K562 (cell line): ENCODE measurements around the gene FASTK. TPM values are rescaled to one million over a fixed set of nuclear protein-coding genes. Genes with fewer than 3 reads are reported as not detected.

Experiments
- FOXP1 ChIP-seq: sonication (generic); formaldehyde crosslinking; IDR thresholded peaks from 2 replicates; pipeline ENCODE4 v1.8.0; 2022; ENCODE audit warnings: mild to moderate bottlenecking, missing genetic modification reagents
- MLX ChIP-seq, 2 experiments: fragments of 450-650 bp in 1 of 2; sonication (generic) in 1 of 2; formaldehyde crosslinking; conservative IDR thresholded peaks; 2 replicates each; pipeline versions ENCODE4 v1.4.0 to v1.8.1; 2020 to 2022; ENCODE audit warnings: mild to moderate bottlenecking in 1 of 2, missing genetic modification reagents in 1 of 2
- RB1 ChIP-seq: fragments of 450-650 bp; IDR thresholded peaks from 2 replicates; pipeline ENCODE4 v1.6.1; 2017; ENCODE audit warnings: low read depth, mild to moderate bottlenecking
- RBM22 ChIP-seq: fragments of 200-400 bp; formaldehyde crosslinking; IDR thresholded peaks from 2 replicates; pipeline ENCODE4 v1.6.1; 2018; ENCODE audit warnings: low read length, low read depth; ENCODE audit not compliant: poor library complexity, severe bottlenecking
- RUNX1 ChIP-seq: sonication (generic); IDR thresholded peaks from 2 replicates; pipeline ENCODE4 v1.6.1; 2016; ENCODE audit warnings: antibody characterized with exemption, low read depth
- TCF7 ChIP-seq: sonication (generic); IDR thresholded peaks from 2 replicates; pipeline ENCODE4 v1.6.1; 2016; ENCODE audit warnings: antibody characterized with exemption, borderline replicate concordance
- TEAD1 ChIP-seq, 2 experiments: fragments of 450-650 bp in 1 of 2; sonication (generic) in 1 of 2; formaldehyde crosslinking; IDR thresholded peaks; 2 replicates each; pipeline versions ENCODE4 v1.4.0 to v1.8.0; 2020 to 2022; ENCODE audit warnings: mild to moderate bottlenecking in 2 of 2, missing genetic modification reagents in 1 of 2
- ZSCAN32 ChIP-seq: fragments of 450-650 bp; formaldehyde crosslinking; IDR thresholded peaks from 2 replicates; pipeline ENCODE4 v1.4.0; 2020; ENCODE audit warnings: mild to moderate bottlenecking, moderate library complexity
- polyA plus RNA-seq, 8 experiments: library from polyadenylated mRNA; depleted of rRNA in 4 of 8; stranded (reverse) in 5 of 8; unstranded in 3 of 8; fragments of >200 nt; fragmentation: Nextera tagmentation in 2 of 8; fragmentation: Illumina TruSeq in 1 of 8; extraction: Ambion mirVana in 2 of 8; extraction: Trizol in 1 of 8; gene quantifications; 2 replicates each; pipeline versions ENCODE4 v1.2.1 to v1.2.3, GENCODE V29; 2011 to 2014; ENCODE audit warnings: inconsistent platforms in 1 of 8, missing spikeins in 1 of 8
- total RNA-seq, 7 experiments: library from RNA; depleted of rRNA in 6 of 7; stranded (reverse); fragments of >200 nt in 6 of 7; fragmentation: Illumina TruSeq in 2 of 7; extraction: Trizol in 2 of 7; gene quantifications; 2 replicates each; pipeline versions ENCODE4 v1.2.1 to v1.2.3, GENCODE V29; 2011 to 2021; ENCODE audit warnings: low replicate concordance in 1 of 7
- TF ChIP-seq, protein P1 (sequence below): fragments of 450-650 bp; IDR thresholded peaks from 2 replicates; pipeline ENCODE4 v1.6.1; 2016; ENCODE audit warnings: mild to moderate bottlenecking, moderate library complexity
- TF ChIP-seq, protein P2 (sequence below): sonication (generic); formaldehyde crosslinking; IDR thresholded peaks from 2 replicates; pipeline ENCODE4 v1.9.0; 2022; ENCODE audit warnings: mild to moderate bottlenecking, missing genetic modification reagents
- TF ChIP-seq, protein P3 (sequence below): fragments of 450-650 bp; IDR thresholded peaks from 2 replicates; pipeline ENCODE4 v1.6.1; 2014; ENCODE audit warnings: low read depth, mild to moderate bottlenecking, moderate library complexity, borderline replicate concordance

The FASTK gene
- total and polyA plus RNA-seq, 9 of the 15 experiments (the other 6 are each of a cell fraction or from before 2014, with no cell fraction given) = 0.51 to 150 (median 48.2) TPM

DNA sequence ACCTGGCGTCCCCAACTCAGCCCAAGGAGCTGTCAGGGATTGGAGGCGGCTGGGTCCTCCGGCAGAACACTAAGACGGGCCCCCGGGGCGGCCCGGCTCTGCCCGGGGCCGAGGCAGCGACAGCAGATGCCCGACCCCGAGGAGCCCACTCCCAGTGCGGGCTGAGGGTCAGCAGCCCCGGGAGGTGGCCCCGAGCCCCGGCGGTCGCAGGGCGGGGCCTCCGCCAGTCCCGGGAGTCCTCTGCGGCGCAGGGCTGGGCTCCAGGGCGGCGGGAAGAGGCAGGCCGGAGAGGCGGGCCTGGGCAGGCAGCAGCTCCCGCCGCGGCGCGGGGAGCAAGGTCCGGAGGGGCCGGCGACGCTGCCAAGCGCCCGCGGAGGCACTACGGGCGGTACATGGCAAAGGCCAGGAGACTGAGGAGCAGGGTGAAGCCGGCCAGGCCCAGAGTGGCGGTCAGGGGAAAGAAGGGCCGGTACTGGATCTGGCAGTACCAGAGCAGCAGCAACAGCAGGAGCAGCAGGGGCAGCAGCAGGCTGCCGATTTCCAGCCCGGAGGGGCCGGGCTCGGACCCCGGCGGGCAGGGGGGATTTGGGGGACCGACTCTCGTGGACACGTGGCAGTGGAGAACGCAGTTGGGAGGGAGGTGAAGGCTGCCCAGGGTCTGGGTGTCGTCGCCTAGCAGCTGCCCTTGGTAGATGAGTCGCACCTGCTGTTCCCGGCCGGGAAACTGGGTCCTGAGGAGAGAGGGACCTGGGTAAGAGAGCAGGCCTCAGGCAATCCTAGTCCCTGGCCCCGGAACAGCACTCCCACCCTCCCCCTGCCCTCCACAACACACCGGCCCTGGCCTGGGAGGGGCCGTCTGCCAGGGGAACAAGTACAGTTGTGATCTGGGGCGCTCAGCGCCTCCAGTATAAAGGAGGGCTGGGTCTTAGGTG lies 827 bp upstream of the FASTK start (continued):
- TF ChIP-seq MLX (CRISPR knock-in tag; conservative IDR thresholded peaks at IDR 0.05) (peak; percentile 52 to 63; a peak in 1 of 4 replicates), TCF7 (peak; percentile 12; the same call in 1 of the 2 replicates), RB1 (peak; percentile 55), RBM22 (peak; percentile 11), RUNX1 (no peak; the same call in 1 of the 2 replicates), ZSCAN32 (CRISPR knock-in tag) (no peak), FOXP1 (CRISPR knock-in tag) (peak; percentile 37), TEAD1 (CRISPR knock-in tag; IDR thresholded peaks at IDR 0.05) (0 out of 4 replicates have a peak, but pooled peaks have one; percentile 13 to 41)
- TF ChIP-seq, protein P1, sequence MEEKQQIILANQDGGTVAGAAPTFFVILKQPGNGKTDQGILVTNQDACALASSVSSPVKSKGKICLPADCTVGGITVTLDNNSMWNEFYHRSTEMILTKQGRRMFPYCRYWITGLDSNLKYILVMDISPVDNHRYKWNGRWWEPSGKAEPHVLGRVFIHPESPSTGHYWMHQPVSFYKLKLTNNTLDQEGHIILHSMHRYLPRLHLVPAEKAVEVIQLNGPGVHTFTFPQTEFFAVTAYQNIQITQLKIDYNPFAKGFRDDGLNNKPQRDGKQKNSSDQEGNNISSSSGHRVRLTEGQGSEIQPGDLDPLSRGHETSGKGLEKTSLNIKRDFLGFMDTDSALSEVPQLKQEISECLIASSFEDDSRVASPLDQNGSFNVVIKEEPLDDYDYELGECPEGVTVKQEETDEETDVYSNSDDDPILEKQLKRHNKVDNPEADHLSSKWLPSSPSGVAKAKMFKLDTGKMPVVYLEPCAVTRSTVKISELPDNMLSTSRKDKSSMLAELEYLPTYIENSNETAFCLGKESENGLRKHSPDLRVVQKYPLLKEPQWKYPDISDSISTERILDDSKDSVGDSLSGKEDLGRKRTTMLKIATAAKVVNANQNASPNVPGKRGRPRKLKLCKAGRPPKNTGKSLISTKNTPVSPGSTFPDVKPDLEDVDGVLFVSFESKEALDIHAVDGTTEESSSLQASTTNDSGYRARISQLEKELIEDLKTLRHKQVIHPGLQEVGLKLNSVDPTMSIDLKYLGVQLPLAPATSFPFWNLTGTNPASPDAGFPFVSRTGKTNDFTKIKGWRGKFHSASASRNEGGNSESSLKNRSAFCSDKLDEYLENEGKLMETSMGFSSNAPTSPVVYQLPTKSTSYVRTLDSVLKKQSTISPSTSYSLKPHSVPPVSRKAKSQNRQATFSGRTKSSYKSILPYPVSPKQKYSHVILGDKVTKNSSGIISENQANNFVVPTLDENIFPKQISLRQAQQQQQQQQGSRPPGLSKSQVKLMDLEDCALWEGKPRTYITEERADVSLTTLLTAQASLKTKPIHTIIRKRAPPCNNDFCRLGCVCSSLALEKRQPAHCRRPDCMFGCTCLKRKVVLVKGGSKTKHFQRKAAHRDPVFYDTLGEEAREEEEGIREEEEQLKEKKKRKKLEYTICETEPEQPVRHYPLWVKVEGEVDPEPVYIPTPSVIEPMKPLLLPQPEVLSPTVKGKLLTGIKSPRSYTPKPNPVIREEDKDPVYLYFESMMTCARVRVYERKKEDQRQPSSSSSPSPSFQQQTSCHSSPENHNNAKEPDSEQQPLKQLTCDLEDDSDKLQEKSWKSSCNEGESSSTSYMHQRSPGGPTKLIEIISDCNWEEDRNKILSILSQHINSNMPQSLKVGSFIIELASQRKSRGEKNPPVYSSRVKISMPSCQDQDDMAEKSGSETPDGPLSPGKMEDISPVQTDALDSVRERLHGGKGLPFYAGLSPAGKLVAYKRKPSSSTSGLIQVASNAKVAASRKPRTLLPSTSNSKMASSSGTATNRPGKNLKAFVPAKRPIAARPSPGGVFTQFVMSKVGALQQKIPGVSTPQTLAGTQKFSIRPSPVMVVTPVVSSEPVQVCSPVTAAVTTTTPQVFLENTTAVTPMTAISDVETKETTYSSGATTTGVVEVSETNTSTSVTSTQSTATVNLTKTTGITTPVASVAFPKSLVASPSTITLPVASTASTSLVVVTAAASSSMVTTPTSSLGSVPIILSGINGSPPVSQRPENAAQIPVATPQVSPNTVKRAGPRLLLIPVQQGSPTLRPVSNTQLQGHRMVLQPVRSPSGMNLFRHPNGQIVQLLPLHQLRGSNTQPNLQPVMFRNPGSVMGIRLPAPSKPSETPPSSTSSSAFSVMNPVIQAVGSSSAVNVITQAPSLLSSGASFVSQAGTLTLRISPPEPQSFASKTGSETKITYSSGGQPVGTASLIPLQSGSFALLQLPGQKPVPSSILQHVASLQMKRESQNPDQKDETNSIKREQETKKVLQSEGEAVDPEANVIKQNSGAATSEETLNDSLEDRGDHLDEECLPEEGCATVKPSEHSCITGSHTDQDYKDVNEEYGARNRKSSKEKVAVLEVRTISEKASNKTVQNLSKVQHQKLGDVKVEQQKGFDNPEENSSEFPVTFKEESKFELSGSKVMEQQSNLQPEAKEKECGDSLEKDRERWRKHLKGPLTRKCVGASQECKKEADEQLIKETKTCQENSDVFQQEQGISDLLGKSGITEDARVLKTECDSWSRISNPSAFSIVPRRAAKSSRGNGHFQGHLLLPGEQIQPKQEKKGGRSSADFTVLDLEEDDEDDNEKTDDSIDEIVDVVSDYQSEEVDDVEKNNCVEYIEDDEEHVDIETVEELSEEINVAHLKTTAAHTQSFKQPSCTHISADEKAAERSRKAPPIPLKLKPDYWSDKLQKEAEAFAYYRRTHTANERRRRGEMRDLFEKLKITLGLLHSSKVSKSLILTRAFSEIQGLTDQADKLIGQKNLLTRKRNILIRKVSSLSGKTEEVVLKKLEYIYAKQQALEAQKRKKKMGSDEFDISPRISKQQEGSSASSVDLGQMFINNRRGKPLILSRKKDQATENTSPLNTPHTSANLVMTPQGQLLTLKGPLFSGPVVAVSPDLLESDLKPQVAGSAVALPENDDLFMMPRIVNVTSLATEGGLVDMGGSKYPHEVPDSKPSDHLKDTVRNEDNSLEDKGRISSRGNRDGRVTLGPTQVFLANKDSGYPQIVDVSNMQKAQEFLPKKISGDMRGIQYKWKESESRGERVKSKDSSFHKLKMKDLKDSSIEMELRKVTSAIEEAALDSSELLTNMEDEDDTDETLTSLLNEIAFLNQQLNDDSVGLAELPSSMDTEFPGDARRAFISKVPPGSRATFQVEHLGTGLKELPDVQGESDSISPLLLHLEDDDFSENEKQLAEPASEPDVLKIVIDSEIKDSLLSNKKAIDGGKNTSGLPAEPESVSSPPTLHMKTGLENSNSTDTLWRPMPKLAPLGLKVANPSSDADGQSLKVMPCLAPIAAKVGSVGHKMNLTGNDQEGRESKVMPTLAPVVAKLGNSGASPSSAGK = no peak
- TF ChIP-seq, protein P2, sequence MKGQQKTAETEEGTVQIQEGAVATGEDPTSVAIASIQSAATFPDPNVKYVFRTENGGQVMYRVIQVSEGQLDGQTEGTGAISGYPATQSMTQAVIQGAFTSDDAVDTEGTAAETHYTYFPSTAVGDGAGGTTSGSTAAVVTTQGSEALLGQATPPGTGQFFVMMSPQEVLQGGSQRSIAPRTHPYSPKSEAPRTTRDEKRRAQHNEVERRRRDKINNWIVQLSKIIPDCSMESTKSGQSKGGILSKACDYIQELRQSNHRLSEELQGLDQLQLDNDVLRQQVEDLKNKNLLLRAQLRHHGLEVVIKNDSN (CRISPR knock-in tag) = no peak
- TF ChIP-seq, protein P3, sequence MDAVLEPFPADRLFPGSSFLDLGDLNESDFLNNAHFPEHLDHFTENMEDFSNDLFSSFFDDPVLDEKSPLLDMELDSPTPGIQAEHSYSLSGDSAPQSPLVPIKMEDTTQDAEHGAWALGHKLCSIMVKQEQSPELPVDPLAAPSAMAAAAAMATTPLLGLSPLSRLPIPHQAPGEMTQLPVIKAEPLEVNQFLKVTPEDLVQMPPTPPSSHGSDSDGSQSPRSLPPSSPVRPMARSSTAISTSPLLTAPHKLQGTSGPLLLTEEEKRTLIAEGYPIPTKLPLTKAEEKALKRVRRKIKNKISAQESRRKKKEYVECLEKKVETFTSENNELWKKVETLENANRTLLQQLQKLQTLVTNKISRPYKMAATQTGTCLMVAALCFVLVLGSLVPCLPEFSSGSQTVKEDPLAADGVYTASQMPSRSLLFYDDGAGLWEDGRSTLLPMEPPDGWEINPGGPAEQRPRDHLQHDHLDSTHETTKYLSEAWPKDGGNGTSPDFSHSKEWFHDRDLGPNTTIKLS = peak; percentile 64; the same call in 1 of the 2 replicates
